Omental fat pad (tissue), 4 donors: ENCODE results near the gene ECT2L. TPM values are rescaled to one million over a fixed set of nuclear protein-coding genes. Genes with fewer than 3 reads are reported as not detected.

ENCODE experiments used
- ATAC-seq: fragments of 150-250 bp; one replicate; pipeline ENCODE4 v1.9.1; 2016; ENCODE audit warnings: mild to moderate bottlenecking, moderate library complexity; ENCODE audit not compliant: low FRiP score
- DNase-seq: peaks from one replicate; pipeline ENCODE4 v3.0.0-alpha.2; 2019; ENCODE audit warnings: low spot score
- CTCF ChIP-seq, 3 donors: fragments of 450-650 bp; IDR thresholded peaks; one replicate each; pipeline ENCODE4 v1.5.1; 2016 to 2017; ENCODE audit warnings: antibody characterized with exemption in 3 of 3, mild to moderate bottlenecking in 3 of 3, moderate library complexity in 2 of 3
- total RNA-seq, 4 donors: library from RNA; depleted of rRNA; stranded (reverse); fragments of >200 nt; gene quantifications; one replicate each; pipeline ENCODE4 v1.1.0, GENCODE V29; 2016

Gene ECT2L
- total RNA-seq, 4 donors from 2014 or later = 4.1 TPM; not detected in 3

DNA sequence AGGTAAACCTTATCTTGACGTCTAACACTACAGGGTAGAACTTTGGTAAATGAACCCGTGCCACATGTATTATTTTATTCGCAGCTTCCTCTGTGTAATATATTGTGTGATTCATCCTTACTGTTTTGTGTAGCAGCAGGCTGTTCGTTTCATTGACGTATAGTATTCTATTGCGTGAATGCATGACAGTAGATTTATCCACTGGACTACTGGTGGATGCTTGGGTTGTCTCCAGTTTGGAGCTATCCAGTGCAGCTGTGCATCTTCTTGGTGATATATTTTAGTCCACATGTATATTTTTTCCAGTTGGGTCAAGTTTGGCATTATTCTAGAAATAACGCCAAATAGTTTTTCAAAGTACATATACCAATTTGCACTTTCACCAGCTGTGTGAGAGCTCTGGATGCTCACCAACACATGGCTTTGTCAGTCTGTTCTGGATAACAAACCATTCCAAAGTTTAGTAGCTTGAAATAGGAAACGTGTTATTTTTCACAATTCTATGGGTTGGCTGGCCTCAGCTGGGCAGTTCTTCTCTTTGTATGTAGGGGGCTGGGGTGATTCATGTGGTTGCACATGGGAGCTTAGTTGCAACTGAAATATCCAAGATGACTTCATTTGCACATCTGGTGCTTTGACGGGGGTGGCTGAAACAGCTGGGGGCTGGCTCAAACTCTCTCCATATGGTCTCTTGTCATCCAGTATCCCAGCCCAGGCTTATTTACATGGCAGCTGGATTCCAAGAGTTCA lies 9.3 kb downstream of the ECT2L start:
- ATAC-seq (no peak), DNase-seq (no peak)
- TF ChIP-seq CTCF (IDR thresholded peaks at IDR 0.05) = no peak

DNA sequence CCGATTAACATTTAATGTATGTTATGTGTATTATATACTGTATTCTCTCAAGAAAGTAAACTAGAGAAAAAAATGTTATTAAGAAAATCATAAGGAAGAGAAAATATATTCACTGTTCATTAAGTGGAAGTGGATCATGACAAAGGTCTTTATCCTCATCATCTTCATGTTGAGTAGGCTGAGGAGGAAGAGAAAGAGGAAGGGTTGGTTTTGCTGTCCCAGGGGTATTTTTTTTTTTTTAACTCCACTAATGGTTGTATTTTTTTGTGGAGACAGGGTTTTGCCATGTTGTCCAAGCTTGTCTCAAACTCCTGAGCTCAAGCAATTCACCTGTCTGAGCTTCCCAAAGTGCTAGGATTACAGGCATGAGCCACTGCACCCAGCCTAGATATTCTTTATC lies 11.0 kb downstream of the ECT2L start:
- ATAC-seq (no peak), DNase-seq (no peak)

GRCh38 chr6:138809677-138810076 lies 13.8 kb downstream of the ECT2L start:
- TF ChIP-seq CTCF (IDR thresholded peaks at IDR 0.05) = no peak
- DNase-seq (no peak), ATAC-seq (no peak)

More for the DNA sequence above, 11.0 kb downstream of the ECT2L start:
- no peak for TF ChIP-seq CTCF (IDR thresholded peaks at IDR 0.05)

GRCh38 chr6:138811866-138812265 lies 16.0 kb downstream of the ECT2L start:
- TF ChIP-seq CTCF (IDR thresholded peaks at IDR 0.05) = no peak
- DNase-seq (no peak), ATAC-seq (no peak)

DNA sequence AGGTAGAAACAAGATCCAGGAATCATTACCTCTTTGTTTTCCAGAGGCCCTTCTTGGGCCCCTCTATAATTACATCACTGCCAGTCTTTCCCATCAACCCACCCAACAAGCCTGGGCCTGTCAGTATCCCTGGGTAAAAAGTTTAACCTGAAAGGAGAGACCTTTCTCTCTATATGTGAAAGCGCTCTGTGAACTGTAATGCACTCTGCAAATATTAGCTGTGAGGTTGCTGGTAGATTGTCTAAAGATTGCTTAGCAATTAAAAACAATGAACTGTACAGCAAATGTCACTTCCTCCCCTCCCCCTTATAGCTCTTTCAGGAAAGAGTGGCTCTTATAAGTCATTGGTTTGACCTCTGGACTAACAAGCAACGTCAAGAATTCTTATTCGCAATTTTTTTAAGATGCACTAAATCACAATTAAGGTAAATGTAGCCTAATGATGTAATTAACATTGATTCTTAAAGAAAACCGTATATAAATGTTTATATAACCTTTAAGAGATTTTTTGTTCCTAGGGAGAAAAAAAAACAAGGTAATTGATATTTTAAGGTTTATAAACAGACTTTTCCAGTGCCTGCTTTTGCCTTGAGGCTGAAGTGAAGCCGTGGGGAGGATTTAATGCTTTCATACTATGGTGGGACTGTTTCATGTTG lies 18.4 kb downstream of the ECT2L start:
- ATAC-seq = no peak

GRCh38 chr6:138815221-138815620 lies 19.3 kb downstream of the ECT2L start:
- no peak for DNase-seq
- ATAC-seq = no peak
- no peak for TF ChIP-seq CTCF (IDR thresholded peaks at IDR 0.05)

More for the DNA sequence above, 18.4 kb downstream of the ECT2L start:
- no peak for DNase-seq
- TF ChIP-seq CTCF (IDR thresholded peaks at IDR 0.05) = no peak
